ENCODE data around the gene H19.

The H19 gene

GRCh38 chr11:1968454-1969002, 29.1 kb downstream of the H19 start:
- Histone ChIP-seq H3K4me1 (ENCODE audit: control insufficient read depth, low read length) (no peaks in the 10 kb centered on the region), H3K27me3 (ENCODE audit: control insufficient read depth, low read length) (no peaks in the 10 kb centered on the region)
- TF ChIP-seq, protein P1, sequence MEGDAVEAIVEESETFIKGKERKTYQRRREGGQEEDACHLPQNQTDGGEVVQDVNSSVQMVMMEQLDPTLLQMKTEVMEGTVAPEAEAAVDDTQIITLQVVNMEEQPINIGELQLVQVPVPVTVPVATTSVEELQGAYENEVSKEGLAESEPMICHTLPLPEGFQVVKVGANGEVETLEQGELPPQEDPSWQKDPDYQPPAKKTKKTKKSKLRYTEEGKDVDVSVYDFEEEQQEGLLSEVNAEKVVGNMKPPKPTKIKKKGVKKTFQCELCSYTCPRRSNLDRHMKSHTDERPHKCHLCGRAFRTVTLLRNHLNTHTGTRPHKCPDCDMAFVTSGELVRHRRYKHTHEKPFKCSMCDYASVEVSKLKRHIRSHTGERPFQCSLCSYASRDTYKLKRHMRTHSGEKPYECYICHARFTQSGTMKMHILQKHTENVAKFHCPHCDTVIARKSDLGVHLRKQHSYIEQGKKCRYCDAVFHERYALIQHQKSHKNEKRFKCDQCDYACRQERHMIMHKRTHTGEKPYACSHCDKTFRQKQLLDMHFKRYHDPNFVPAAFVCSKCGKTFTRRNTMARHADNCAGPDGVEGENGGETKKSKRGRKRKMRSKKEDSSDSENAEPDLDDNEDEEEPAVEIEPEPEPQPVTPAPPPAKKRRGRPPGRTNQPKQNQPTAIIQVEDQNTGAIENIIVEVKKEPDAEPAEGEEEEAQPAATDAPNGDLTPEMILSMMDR (IDR thresholded peaks at IDR 0.05; ENCODE audit: low read depth, low read length, poor library complexity, severe bottlenecking), result no peak
- no peak for TF ChIP-seq EZH2phosphoT487 (IDR thresholded peaks at IDR 0.05; ENCODE audit: borderline replicate concordance, low read length)

GRCh38 chr11:1967641-1968225, 29.9 kb downstream of the H19 start:
- H3K4me1 ChIP-seq (ENCODE audit: control insufficient read depth, low read length), result no peaks in the 10 kb centered on the region
- no peaks in the 10 kb centered on the region for H3K36me3 ChIP-seq (ENCODE audit: control insufficient read depth, low read length)
- no peak overlapping the region for H3K4me2 ChIP-seq (ENCODE audit: low read length)
- no peaks in the 10 kb centered on the region for H3K9me3 ChIP-seq (ENCODE audit: control insufficient read depth, insufficient read depth, low read length)
- no peaks in the 10 kb centered on the region for H3K9me2 ChIP-seq (replicated peaks; ENCODE audit: control insufficient read depth, low read length)
- no peaks in the 10 kb centered on the region for H3K27me3 ChIP-seq (ENCODE audit: control insufficient read depth, low read length)
- no peaks in the 10 kb centered on the region for H4K20me1 ChIP-seq (ENCODE audit: control insufficient read depth, insufficient read depth, low read depth, low read length)
- no peaks in the 10 kb centered on the region for H3K79me2 ChIP-seq (ENCODE audit: control insufficient read depth, low read length)
- H3K4me3 ChIP-seq (ENCODE audit: low read length), result no peak overlapping the region
- H3K27ac ChIP-seq (ENCODE audit: low read depth, low read length), result no peak overlapping the region
- TF ChIP-seq, protein P1 (IDR thresholded peaks at IDR 0.05; ENCODE audit: low read depth, low read length, poor library complexity, severe bottlenecking), result no peak
- no peak for TF ChIP-seq EZH2phosphoT487 (IDR thresholded peaks at IDR 0.05; ENCODE audit: borderline replicate concordance, low read length)
- H3F3A ChIP-seq (ENCODE audit: control insufficient read depth, insufficient read depth), result no peaks in the 10 kb centered on the region

More at GRCh38 chr11:1968454-1969002, 29.1 kb downstream of the H19 start:
- H4K20me1 ChIP-seq (ENCODE audit: control insufficient read depth, insufficient read depth, low read depth, low read length), result no peaks in the 10 kb centered on the region
- no peaks in the 10 kb centered on the region for H3K79me2 ChIP-seq (ENCODE audit: control insufficient read depth, low read length)
- H3K4me2 ChIP-seq (ENCODE audit: low read length), result no peak overlapping the region
- H3K36me3 ChIP-seq (ENCODE audit: control insufficient read depth, low read length), result no peaks in the 10 kb centered on the region
- no peak overlapping the region for H3K4me3 ChIP-seq (ENCODE audit: low read length)
- H3K9me3 ChIP-seq (ENCODE audit: control insufficient read depth, insufficient read depth, low read length), result no peaks in the 10 kb centered on the region
- no peaks in the 10 kb centered on the region for H3K9me2 ChIP-seq (replicated peaks; ENCODE audit: control insufficient read depth, low read length)
- H3K27ac ChIP-seq (ENCODE audit: low read depth, low read length), result no peak overlapping the region
- no peaks in the 10 kb centered on the region for H3F3A ChIP-seq (ENCODE audit: control insufficient read depth, insufficient read depth)

DNA sequence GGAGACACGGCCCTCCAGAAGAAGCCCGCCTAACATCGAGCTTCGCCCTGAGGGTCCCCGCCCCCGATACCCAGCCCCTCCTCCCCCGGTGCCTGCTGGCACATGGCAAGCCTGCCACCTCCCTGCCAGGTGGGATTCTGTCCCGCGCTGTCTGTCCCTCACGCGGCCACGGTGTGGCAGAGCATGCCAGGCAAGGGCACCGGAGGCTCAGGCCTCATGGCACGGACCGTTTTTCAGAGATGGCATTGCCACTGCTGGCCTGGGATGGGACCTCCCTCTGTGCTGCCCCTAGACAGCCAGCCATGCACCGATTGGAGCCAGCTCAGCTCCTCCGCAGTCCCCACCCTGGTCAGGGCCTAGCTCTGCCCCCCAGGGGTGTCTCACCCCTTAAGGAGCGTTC, 31.1 kb downstream of the H19 start:
- no peaks in the 10 kb centered on the region for H3K36me3 ChIP-seq (ENCODE audit: control insufficient read depth, low read length)
- H3K4me3 ChIP-seq (ENCODE audit: low read length), result no peak overlapping the region

More for the DNA sequence above, 31.1 kb downstream of the H19 start:
- no peaks in the 10 kb centered on the region for H4K20me1 ChIP-seq (ENCODE audit: control insufficient read depth, insufficient read depth, low read depth, low read length)
- no peak overlapping the region for H3K4me2 ChIP-seq (ENCODE audit: low read length)
- no peaks in the 10 kb centered on the region for H3K27me3 ChIP-seq (ENCODE audit: control insufficient read depth, low read length)
- H3F3A ChIP-seq (ENCODE audit: control insufficient read depth, insufficient read depth), result no peaks in the 10 kb centered on the region
- H3K4me1 ChIP-seq (ENCODE audit: control insufficient read depth, low read length), result no peaks in the 10 kb centered on the region
- H3K27ac ChIP-seq (ENCODE audit: low read depth, low read length), result no peak overlapping the region
- no peaks in the 10 kb centered on the region for H3K79me2 ChIP-seq (ENCODE audit: control insufficient read depth, low read length)
- no peaks in the 10 kb centered on the region for H3K9me3 ChIP-seq (ENCODE audit: control insufficient read depth, insufficient read depth, low read length)
- H3K9me2 ChIP-seq (replicated peaks; ENCODE audit: control insufficient read depth, low read length), result no peaks in the 10 kb centered on the region
- TF ChIP-seq, protein P1 (IDR thresholded peaks at IDR 0.05; ENCODE audit: low read depth, low read length, poor library complexity, severe bottlenecking), result no peak
- no peak for TF ChIP-seq EZH2phosphoT487 (IDR thresholded peaks at IDR 0.05; ENCODE audit: borderline replicate concordance, low read length)

Data from DOHH2 (cell line).